Smooth muscle cell (in vitro differentiated cells): Measurements from ENCODE around the gene OR1F1. TPM values are rescaled to one million over a fixed set of nuclear protein-coding genes. Genes with fewer than 3 reads are reported as not detected.

ENCODE experiments used
- DNase-seq: peaks from one replicate; lab custom pipeline; 2025; ENCODE audit not compliant: unreplicated experiment; lab: John Stamatoyannopoulos, UW
- H2AFZ ChIP-seq: fragments of 200-600 bp; sonication (generic); 2 replicates; pipeline ENCODE4 v1.6.0; 2016; ENCODE audit warnings: antibody characterized with exemption, low read depth, mild to moderate bottlenecking
- H3F3A ChIP-seq: fragments of 200-600 bp; sonication (generic); 2 replicates; pipeline ENCODE4 v1.6.0; 2017; ENCODE audit warnings: antibody characterized with exemption, low read depth
- H3K27ac ChIP-seq: fragments of 200-600 bp; sonication (generic); 2 replicates; pipeline ENCODE4 v1.5.1; 2016; ENCODE audit warnings: low read depth, mild to moderate bottlenecking
- H3K27me3 ChIP-seq: fragments of 200-600 bp; sonication (generic); 2 replicates; pipeline ENCODE4 v1.6.1; 2016; ENCODE audit warnings: low read depth, mild to moderate bottlenecking
- H3K36me3 ChIP-seq: fragments of 200-600 bp; sonication (generic); 2 replicates; pipeline ENCODE4 v1.5.1; 2016; ENCODE audit warnings: low read depth
- H3K4me1 ChIP-seq: fragments of 200-600 bp; sonication (generic); 2 replicates; pipeline ENCODE4 v1.5.1; 2016; ENCODE audit warnings: low read depth
- H3K4me2 ChIP-seq: fragments of 200-600 bp; sonication (generic); 2 replicates; pipeline ENCODE4 v1.6.0; 2016; ENCODE audit warnings: mild to moderate bottlenecking
- H3K4me3 ChIP-seq: fragments of 200-600 bp; sonication (generic); 2 replicates; pipeline ENCODE4 v1.5.1; 2016; ENCODE audit warnings: mild to moderate bottlenecking
- H3K79me2 ChIP-seq: fragments of 200-600 bp; sonication (generic); 2 replicates; pipeline ENCODE4 v1.6.0; 2016; ENCODE audit warnings: low read depth, mild to moderate bottlenecking
- H3K9ac ChIP-seq: fragments of 200-600 bp; sonication (generic); 2 replicates; pipeline ENCODE4 v1.6.0; 2016; ENCODE audit warnings: low read depth
- H3K9me3 ChIP-seq: fragments of 200-600 bp; sonication (generic); replicated peaks from 2 replicates; pipeline ENCODE4 v1.5.1; 2016; ENCODE audit warnings: low read depth
- H4K20me1 ChIP-seq: fragments of 200-600 bp; sonication (generic); 2 replicates; pipeline ENCODE4 v1.6.0; 2016; ENCODE audit warnings: low read depth
- WGBS: methylation state at CpG from one replicate; pipeline ENCODE4 v1.1.7; 2016; ENCODE audit warnings: low lambda C conversion rate; 5-methylcytosine and 5-hydroxymethylcytosine counted together
- polyA plus RNA-seq: library from polyadenylated mRNA; unstranded; fragments of >200 nt; fragmentation: Nextera tagmentation; extraction: Ambion mirVana; gene quantifications from 2 replicates; pipeline ENCODE4 v1.2.1, GENCODE V29; 2016
- total RNA-seq: library from RNA; depleted of rRNA; stranded (reverse); fragments of >200 nt; gene quantifications from 2 replicates; pipeline ENCODE4 v1.2.3, GENCODE V29; 2014
- TF ChIP-seq, protein P1 (sequence below): fragments of 200-600 bp; sonication (generic); IDR thresholded peaks from 2 replicates; pipeline ENCODE4 v1.5.1; 2017; ENCODE audit warnings: borderline replicate concordance, mild to moderate bottlenecking, antibody characterized with exemption; ENCODE audit not compliant: insufficient read depth, poor library complexity, severe bottlenecking

Gene OR1F1
- total and polyA plus RNA-seq, 2 experiments from 2014 or later = not detected

DNA sequence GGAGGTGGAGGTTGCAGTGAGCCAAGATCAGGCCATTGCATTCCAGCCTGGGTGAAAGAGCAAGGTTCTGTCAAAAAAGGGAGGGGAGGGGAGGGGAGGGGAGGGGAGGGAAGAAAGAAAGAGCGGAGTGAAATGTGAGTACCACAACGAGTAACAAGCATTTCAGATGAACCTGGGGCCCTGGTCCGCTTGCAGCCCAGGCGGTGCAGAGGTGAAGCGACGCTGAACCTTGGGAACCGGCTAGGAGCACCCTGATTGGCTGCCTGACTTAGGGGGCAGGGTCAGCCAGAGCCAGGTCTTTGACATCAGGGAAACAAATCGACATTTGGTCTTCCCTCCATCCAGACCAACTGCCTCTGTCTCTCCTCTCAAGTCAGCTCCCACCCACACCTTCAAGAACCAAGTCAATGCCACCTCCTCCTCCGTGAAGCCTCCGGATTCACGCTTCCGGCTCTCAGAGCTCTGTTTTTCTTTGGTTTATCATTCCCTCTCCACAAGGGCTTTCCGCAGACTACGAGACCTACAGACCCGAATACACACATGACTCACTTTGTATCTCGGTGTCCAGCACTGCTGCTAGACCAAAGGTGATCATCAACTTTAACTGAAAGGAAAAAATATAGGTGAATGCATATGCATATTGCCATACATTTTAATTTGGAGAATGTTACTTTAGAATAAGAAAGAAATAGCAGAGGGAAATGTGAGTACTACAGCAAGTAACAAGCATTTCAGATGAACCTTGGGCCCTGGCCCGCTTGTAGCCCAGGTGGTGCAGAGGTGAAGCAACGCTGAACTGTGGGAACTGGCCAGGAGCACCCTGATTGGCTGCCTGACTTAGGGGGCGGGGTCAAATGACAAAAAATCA, 19.3 kb downstream of the OR1F1 start:
- DNase-seq = no peak
- Histone ChIP-seq H3K9me3 (no peaks in the 10 kb centered on the region), H3K4me1 (no peaks in the 10 kb centered on the region), H3F3A (no peaks in the 10 kb centered on the region), H3K79me2 (no peaks in the 10 kb centered on the region), H3K36me3 (no peaks in the 10 kb centered on the region), H4K20me1 (no peaks in the 10 kb centered on the region), H3K4me3 (no peak overlapping the region), H2AFZ (no peak overlapping the region), H3K9ac (no peak overlapping the region), H3K27me3 (no peaks in the 10 kb centered on the region), H3K27ac (no peak overlapping the region), H3K4me2 (no peak overlapping the region)
- TF ChIP-seq, protein P1, sequence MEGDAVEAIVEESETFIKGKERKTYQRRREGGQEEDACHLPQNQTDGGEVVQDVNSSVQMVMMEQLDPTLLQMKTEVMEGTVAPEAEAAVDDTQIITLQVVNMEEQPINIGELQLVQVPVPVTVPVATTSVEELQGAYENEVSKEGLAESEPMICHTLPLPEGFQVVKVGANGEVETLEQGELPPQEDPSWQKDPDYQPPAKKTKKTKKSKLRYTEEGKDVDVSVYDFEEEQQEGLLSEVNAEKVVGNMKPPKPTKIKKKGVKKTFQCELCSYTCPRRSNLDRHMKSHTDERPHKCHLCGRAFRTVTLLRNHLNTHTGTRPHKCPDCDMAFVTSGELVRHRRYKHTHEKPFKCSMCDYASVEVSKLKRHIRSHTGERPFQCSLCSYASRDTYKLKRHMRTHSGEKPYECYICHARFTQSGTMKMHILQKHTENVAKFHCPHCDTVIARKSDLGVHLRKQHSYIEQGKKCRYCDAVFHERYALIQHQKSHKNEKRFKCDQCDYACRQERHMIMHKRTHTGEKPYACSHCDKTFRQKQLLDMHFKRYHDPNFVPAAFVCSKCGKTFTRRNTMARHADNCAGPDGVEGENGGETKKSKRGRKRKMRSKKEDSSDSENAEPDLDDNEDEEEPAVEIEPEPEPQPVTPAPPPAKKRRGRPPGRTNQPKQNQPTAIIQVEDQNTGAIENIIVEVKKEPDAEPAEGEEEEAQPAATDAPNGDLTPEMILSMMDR = no peak
- 86% methylated on average over 19 of the region's 19 CpGs for WGBS

DNA sequence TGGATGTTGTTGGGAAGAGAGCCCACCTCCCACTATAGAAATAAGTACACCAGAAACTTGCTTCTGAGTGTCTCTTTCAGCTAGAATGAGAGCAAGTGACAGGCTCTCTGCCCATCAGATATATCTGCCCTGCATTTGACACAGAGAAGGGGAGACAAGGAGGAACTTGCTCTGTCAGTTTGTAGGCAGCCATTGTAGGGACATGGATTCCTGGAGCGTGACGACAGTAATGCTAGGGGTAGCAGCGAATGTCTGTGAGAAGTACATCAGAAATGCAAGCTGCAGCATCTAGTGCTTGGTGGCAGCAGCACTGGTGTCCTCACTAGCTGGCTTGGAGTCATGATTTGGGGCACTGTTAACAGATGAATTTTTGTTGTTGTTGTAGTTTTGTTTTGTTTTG, 24.0 kb downstream of the OR1F1 start:
- Histone ChIP-seq H3K4me3 (no peak overlapping the region), H3F3A (no peaks in the 10 kb centered on the region), H3K36me3 (no peaks in the 10 kb centered on the region), H3K4me1 (no peaks in the 10 kb centered on the region), H3K9me3 (no peaks in the 10 kb centered on the region), H3K9ac (no peak overlapping the region), H3K27me3 (no peaks in the 10 kb centered on the region), H4K20me1 (no peaks in the 10 kb centered on the region), H3K4me2 (no peak overlapping the region), H3K27ac (no peak overlapping the region), H3K79me2 (no peaks in the 10 kb centered on the region), H2AFZ (no peak overlapping the region)
- 83% methylated on average over 3 of the region's 3 CpGs for WGBS
- DNase-seq = no peak
- TF ChIP-seq, protein P1 = no peak

DNA sequence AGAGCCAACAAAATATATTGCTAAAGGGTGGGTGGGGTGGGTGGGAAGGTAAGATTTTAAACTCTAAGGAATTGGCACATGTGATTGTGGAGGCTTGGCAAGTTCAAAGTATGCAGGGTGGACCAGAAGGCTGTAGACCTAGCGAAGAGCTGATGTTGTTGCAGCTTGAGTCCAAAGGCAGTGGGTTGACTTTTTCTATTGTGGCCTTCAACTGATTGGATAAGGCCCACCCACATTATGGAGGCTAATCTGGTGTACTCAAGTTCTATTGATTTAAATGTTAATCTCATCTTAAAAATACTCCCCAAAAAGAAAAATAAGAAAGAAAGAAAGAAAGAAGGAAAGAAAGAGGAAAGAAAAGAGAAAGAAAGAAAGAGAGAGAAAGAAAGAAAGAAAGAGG, 24.6 kb downstream of the OR1F1 start:
- no peaks in the 10 kb centered on the region for H3K27me3 ChIP-seq
- no peak overlapping the region for H3K27ac ChIP-seq
- no peaks in the 10 kb centered on the region for H4K20me1 ChIP-seq
- WGBS = 67% methylated on average over 1 of the region's 1 CpG
- no peaks in the 10 kb centered on the region for H3K4me1 ChIP-seq
- no peaks in the 10 kb centered on the region for H3F3A ChIP-seq
- H2AFZ ChIP-seq = no peak overlapping the region
- no peak overlapping the region for H3K4me3 ChIP-seq
- H3K36me3 ChIP-seq = no peaks in the 10 kb centered on the region
- TF ChIP-seq, protein P1 = no peak
- H3K4me2 ChIP-seq = no peak overlapping the region
- H3K79me2 ChIP-seq = no peaks in the 10 kb centered on the region
- no peak for DNase-seq
- H3K9me3 ChIP-seq = no peaks in the 10 kb centered on the region
- H3K9ac ChIP-seq = no peak overlapping the region
